GM06990 (cell line): ENCODE measurements around the gene TCF21.

ENCODE experiments used
- DNase-seq: peaks from one replicate; pipeline ENCODE4 v3.0.0-alpha.2; 2011; ENCODE audit not compliant: insufficient read length; ENCODE audit errors: extremely low read depth
- H3K27me3 ChIP-seq: replicated peaks from 2 replicates; pipeline ENCODE4 v1.6.0; 2011; ENCODE audit warnings: low read length; ENCODE audit not compliant: control insufficient read depth, insufficient read depth
- H3K36me3 ChIP-seq: 2 replicates; pipeline ENCODE4 v1.5.1; 2011; ENCODE audit warnings: low read length; ENCODE audit not compliant: control insufficient read depth, insufficient read depth
- H3K4me3 ChIP-seq: replicated peaks from 2 replicates; pipeline ENCODE4 v1.5.1; 2011; ENCODE audit warnings: low read depth, mild to moderate bottlenecking, control low read depth, low read length
- CTCF ChIP-seq: IDR thresholded peaks from 2 replicates; pipeline ENCODE4 v1.5.1; 2011; ENCODE audit warnings: low read length, control low read depth, mild to moderate bottlenecking, inconsistent platforms; ENCODE audit not compliant: insufficient read depth, poor library complexity, severe bottlenecking

Gene TCF21

GRCh38 chr6:133888929-133889556 is at the start of gene TCF21:
TSS of gene TCF21 (plus strand) at chr6:133889113. CDS start at chr6:133889398, 285 bp downstream.
- H3K36me3 ChIP-seq, result no peaks in the 10 kb centered on the region
- H3K4me3 ChIP-seq, result no peak within 1 kb of the TSS
- TF ChIP-seq CTCF, result no peak
- H3K27me3 ChIP-seq, result peaks cover 2% of the 10 kb centered on the region
- no peak for DNase-seq

- no peak for TF ChIP-seq CTCF
- Histone ChIP-seq H3K4me3 (no peak overlapping the region), H3K36me3 (no peaks in the 10 kb centered on the region), H3K27me3 (no peaks in the 10 kb centered on the region)
- no peak for DNase-seq
Measured at GRCh38 chr6:133841176-133841575, 47.7 kb upstream of the TCF21 start.

GRCh38 chr6:133843098-133843497 is 45.8 kb upstream of the TCF21 start:
- no peak for DNase-seq
- Histone ChIP-seq H3K36me3 (no peaks in the 10 kb centered on the region), H3K4me3 (no peak overlapping the region), H3K27me3 (no peaks in the 10 kb centered on the region)
- TF ChIP-seq CTCF, result no peak

- no peaks in the 10 kb centered on the region for H3K27me3 ChIP-seq
- no peak overlapping the region for H3K4me3 ChIP-seq
- no peak for DNase-seq
- H3K36me3 ChIP-seq, result no peaks in the 10 kb centered on the region
- TF ChIP-seq CTCF, result no peak
Measured at GRCh38 chr6:133844709-133845108, 44.2 kb upstream of the TCF21 start.

GRCh38 chr6:133854041-133854363 is 34.9 kb upstream of the TCF21 start:
- Histone ChIP-seq H3K27me3 (no peaks in the 10 kb centered on the region), H3K36me3 (no peaks in the 10 kb centered on the region), H3K4me3 (no peak overlapping the region)
- no peak for DNase-seq
- TF ChIP-seq CTCF, result no peak
